ENCODE results near the gene TMEM168. TPM values are rescaled to one million over a fixed set of nuclear protein-coding genes. Genes with fewer than 3 reads are reported as not detected.
A peak's percentile ranks its signal among the peaks of the same experiment; 100 is the strongest.
"Not testable (repeated sequence)": the region's sequence is repeated elsewhere in the genome, so short reads cannot be mapped to it uniquely, and the experiment has no call there.

The TMEM168 gene
- total and polyA plus RNA-seq, 4 experiments from 2014 or later: 3.7 to 31.9 (median 15.9) TPM

DNA sequence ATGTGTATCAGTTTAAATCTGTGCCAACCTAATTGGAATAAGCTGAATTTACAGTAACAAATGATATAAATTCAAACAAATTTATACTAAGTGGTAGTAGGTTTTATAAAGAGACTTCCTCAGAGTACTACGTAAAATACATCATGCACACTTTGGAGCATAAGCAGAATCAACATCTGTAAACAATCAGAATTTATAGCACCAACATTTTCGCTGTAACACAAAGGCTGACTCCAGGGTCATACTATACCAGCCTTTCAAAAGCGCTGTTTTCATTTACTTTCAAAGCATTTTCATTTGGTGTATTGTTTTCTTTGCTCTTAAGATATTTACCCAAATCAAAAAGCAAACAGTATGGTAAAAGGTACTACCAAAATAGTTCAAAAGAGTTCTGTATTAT lies 29.3 kb upstream of the TMEM168 start:
- Histone ChIP-seq H3K27me3 (ENCODE audit: insufficient read depth, low read length) (no peaks in the 10 kb centered on the region), H3K36me3 (ENCODE audit: insufficient read depth, low read length) (no peaks in the 10 kb centered on the region), H3K4me3 (ENCODE audit: low read length in 2 of 2) (no peak overlapping the region), H3K27ac (ENCODE audit: low read depth, low read length) (no peak overlapping the region), H3K9me3 (ENCODE audit: control insufficient read depth in 1 of 2, low read length in 2 of 2) (no peaks in the 10 kb centered on the region), H3K4me1 (ENCODE audit: insufficient read depth, low read length) (no peaks in the 10 kb centered on the region)
- Mint-ChIP-seq H3K27ac (no peak overlapping the region), H3K36me3 (peaks cover 41 to 50% of the 10 kb centered on the region in 2 donors), H3K4me1 (no peaks in the 10 kb centered on the region), H3K27me3 (no peaks in the 10 kb centered on the region), H3K9me3 (peaks cover 0 to 23% (median 12%) of the 10 kb centered on the region in 8 donors), H3K4me3 (no peak overlapping the region)
- CTCF ChIA-PET (ENCODE audit: partially characterized antibody): no interaction called here
- POLR2A ChIA-PET (ENCODE audit: partially characterized antibody): no interaction called here
- no peak for DNase-seq
- intact Hi-C loops (cut with micrococcal nuclease): no loop called here

DNA sequence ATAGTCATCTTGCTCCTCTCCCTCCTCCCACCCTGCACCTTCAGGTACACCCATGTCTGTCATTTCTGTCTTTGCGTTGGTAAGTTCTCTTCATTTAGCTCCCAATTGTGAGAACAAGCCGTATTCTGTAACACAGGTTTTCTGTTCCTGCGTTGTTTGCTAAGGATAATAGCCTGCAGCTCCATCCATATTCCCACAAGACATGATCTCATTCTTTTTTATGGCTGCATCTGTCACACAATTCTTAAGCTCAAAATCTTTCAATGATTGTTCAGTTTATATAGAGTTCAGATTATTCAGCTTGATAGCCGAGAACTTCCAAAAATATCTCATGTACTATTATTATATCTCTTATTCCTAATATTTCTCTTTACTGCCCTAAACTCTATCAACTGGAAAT lies 16.0 kb upstream of the TMEM168 start:
- POLR2A ChIA-PET (ENCODE audit: partially characterized antibody): no interaction called here
- peaks cover 2 to 8% (median 4%) of the 10 kb centered on the region in 8 donors for H3K9me3 Mint-ChIP-seq
- intact Hi-C loops (cut with micrococcal nuclease): no loop called here
- no peak overlapping the region for H3K4me3 Mint-ChIP-seq
- CTCF ChIA-PET (ENCODE audit: partially characterized antibody): no interaction called here
- Histone ChIP-seq H3K4me3 (ENCODE audit: low read length in 2 of 2) (no peak overlapping the region), H3K27ac (ENCODE audit: low read depth, low read length) (no peak overlapping the region), H3K36me3 (ENCODE audit: insufficient read depth, low read length) (no peaks in the 10 kb centered on the region), H3K9me3 (ENCODE audit: control insufficient read depth in 1 of 2, low read length in 2 of 2) (no peaks in the 10 kb centered on the region), H3K4me1 (ENCODE audit: insufficient read depth, low read length) (no peaks in the 10 kb centered on the region), H3K27me3 (ENCODE audit: insufficient read depth, low read length) (no peaks in the 10 kb centered on the region)
- H3K36me3 Mint-ChIP-seq: no peaks in the 10 kb centered on the region
- no peak overlapping the region for H3K27ac Mint-ChIP-seq
- DNase-seq: no peak
- peaks cover 1 to 2% of the 10 kb centered on the region in 2 donors for H3K27me3 Mint-ChIP-seq
- H3K4me1 Mint-ChIP-seq: no peaks in the 10 kb centered on the region

DNA sequence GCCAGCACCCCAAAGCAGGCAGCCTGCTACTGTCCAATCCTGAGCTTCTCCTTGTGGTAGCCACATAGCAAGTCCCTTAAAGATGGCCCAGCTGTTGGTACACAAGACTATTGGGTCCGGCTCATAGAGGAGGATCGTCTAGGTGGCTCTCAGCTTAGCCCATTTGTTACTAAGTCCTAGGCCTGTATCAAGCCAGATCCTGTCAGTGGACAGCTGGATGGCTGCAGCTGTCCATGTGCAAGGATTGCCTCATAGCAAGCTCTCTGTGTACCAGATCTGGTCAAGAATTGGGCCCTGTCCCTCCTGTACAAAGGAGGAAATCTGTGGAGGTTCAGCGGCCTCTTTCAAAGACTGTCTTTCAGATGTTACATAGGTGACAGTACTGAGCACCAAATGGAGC lies 12.2 kb upstream of the TMEM168 start:
- Histone ChIP-seq H3K36me3 (ENCODE audit: insufficient read depth, low read length) (no peaks in the 10 kb centered on the region), H3K4me3 (ENCODE audit: low read length in 2 of 2) (no peak overlapping the region), H3K4me1 (ENCODE audit: insufficient read depth, low read length) (no peaks in the 10 kb centered on the region), H3K27me3 (ENCODE audit: insufficient read depth, low read length) (no peaks in the 10 kb centered on the region), H3K27ac (ENCODE audit: low read depth, low read length) (no peak overlapping the region), H3K9me3 (ENCODE audit: control insufficient read depth in 1 of 2, low read length in 2 of 2) (no peaks in the 10 kb centered on the region)
- ChIA-PET CTCF (ENCODE audit: partially characterized antibody) (no interaction called here), POLR2A (ENCODE audit: partially characterized antibody) (no interaction called here)
- intact Hi-C loops (cut with micrococcal nuclease): no loop called here
- Mint-ChIP-seq H3K9me3 (peaks cover 0 to 2% (median 0%) of the 10 kb centered on the region in 8 donors), H3K4me3 (no peak overlapping the region), H3K36me3 (no peaks in the 10 kb centered on the region), H3K27ac (no peak overlapping the region), H3K27me3 (no peaks in the 10 kb centered on the region), H3K4me1 (no peaks in the 10 kb centered on the region)
- DNase-seq: no peak

DNA sequence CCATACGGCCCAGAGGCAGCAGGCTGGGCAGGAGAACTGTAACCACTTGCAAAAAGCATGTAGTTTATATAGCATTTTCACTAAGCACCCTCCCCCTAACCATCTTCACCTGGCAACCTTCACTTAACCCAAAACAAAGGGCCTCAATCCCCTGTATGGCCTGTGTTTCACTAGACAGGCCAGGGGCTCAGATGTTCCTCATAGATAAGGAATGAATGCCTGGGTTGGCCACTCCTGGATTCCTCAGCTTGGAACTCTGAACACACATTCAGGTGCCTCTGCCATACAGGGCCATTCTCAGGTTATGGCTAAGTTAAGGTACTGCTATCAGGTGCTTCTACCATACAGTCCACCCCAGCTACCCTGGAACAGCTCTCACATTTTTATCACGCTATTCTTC lies 10.3 kb upstream of the TMEM168 start:
- Histone ChIP-seq H3K4me1 (ENCODE audit: insufficient read depth, low read length) (no peaks in the 10 kb centered on the region), H3K27ac (ENCODE audit: low read depth, low read length) (no peak overlapping the region), H3K4me3 (ENCODE audit: low read length in 2 of 2) (no peak overlapping the region), H3K36me3 (ENCODE audit: insufficient read depth, low read length) (no peaks in the 10 kb centered on the region), H3K9me3 (ENCODE audit: control insufficient read depth in 1 of 2, low read length in 2 of 2) (no peaks in the 10 kb centered on the region), H3K27me3 (ENCODE audit: insufficient read depth, low read length) (no peaks in the 10 kb centered on the region)
- Mint-ChIP-seq H3K27me3 (no peaks in the 10 kb centered on the region), H3K4me1 (no peaks in the 10 kb centered on the region), H3K27ac (no peak overlapping the region), H3K36me3 (no peaks in the 10 kb centered on the region), H3K9me3 (peaks cover 0 to 2% (median 0%) of the 10 kb centered on the region in 8 donors), H3K4me3 (no peak overlapping the region)
- ChIA-PET CTCF (ENCODE audit: partially characterized antibody) (no interaction called here), POLR2A (ENCODE audit: partially characterized antibody) (no interaction called here)
- intact Hi-C loops (cut with micrococcal nuclease): no loop called here
- no peak for DNase-seq

DNA sequence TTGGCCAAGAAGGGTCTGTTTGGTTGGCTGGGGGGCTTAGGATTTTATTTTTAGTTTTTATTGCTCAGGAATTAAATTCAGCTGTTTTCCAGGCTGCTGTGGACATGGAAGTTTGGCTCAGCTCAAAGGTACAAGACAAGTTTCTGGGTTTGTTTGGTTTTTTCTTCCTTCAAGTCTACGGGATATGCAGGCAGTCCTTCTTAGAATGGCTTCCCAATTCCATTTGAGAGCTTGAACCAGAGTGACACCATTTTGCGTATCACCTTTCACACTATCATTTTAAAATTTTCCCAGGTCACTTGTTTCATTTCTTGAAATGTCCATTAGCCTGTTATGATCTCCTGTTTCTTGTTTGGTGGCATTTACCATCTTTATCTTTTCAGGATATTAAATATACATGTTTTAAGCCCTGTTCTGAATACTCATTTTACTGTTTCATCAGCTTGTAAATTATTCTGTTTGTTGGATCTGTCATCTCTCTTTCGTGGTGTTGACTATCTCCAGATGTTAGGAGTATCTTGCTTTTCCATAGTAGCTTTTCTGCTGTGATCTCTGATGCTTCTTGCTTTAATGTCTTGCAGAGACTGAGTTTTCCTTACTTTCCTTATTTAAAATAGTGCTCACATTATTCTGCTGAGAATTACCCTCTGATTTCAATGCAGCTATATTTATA lies 9.4 kb upstream of the TMEM168 start:
- Histone ChIP-seq H3K9me3 (ENCODE audit: control insufficient read depth in 1 of 2, low read length in 2 of 2) (no peaks in the 10 kb centered on the region), H3K4me1 (ENCODE audit: insufficient read depth, low read length) (no peaks in the 10 kb centered on the region), H3K27me3 (ENCODE audit: insufficient read depth, low read length) (no peaks in the 10 kb centered on the region), H3K27ac (ENCODE audit: low read depth, low read length) (no peak overlapping the region), H3K4me3 (ENCODE audit: low read length in 2 of 2) (no peak overlapping the region), H3K36me3 (ENCODE audit: insufficient read depth, low read length) (no peaks in the 10 kb centered on the region)
- no peak for DNase-seq
- no peaks in the 10 kb centered on the region for H3K36me3 Mint-ChIP-seq
- peak overlapping the region in 1 of 7 donors; percentile 8 for H3K27ac Mint-ChIP-seq
- CTCF ChIA-PET (ENCODE audit: partially characterized antibody): no interaction called here
- POLR2A ChIA-PET (ENCODE audit: partially characterized antibody): interaction anchor here (1.9 kb wide), 1 partner anchor 140 kb away, joined by 6 read pairs; a partner anchor contains a TSS
- intact Hi-C loops (cut with micrococcal nuclease): no loop called here
- no peaks in the 10 kb centered on the region for H3K4me1 Mint-ChIP-seq
- H3K4me3 Mint-ChIP-seq: no peak overlapping the region
- H3K27me3 Mint-ChIP-seq: no peaks in the 10 kb centered on the region
- H3K9me3 Mint-ChIP-seq: peaks cover 0 to 2% (median 0%) of the 10 kb centered on the region in 8 donors

DNA sequence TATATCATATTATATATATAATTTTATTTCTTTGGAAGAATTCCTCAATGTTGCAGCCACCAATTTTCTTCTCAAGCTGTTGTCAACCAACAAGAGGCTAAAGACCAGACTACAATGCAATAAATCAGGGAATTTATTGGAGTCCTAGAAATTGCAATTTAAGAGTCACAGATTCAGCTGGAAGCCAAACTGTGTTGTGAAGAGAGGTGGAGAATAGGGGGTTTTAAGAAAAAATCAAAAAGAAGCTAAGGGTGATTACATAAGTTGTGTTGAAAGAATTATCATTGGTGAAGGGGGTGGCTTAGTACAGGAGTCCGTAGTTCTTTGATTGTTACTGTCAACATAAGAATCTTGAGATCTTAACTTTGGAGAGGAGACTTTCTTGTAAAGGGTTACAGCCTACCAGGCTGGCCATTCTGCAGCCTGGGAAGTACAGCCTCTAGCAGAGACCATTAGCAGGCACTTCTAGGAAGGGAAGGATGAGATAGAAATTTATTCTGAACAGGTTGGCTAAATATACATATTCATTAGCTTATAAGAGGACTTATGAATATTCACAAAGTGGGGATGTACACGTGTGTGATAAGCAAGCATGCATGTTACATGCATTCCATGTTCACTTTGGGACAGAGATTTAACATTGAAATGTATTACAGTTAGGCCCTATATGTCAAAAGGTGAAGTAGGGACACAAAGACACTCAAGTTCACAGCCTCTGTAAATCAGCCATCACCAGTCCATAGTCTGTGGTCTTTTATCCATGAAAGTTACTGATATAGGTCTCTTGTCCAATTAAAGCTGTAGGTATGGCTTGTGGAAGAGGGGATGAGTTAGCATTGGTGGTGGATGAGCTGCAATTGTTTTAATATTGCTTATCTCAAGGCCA lies 8.3 kb upstream of the TMEM168 start:
- POLR2A ChIA-PET (ENCODE audit: partially characterized antibody): interaction anchor here (0.9 to 1.9 kb wide), 2 partner anchors 8 to 141 kb away, joined by 5 to 6 read pairs; partner anchors contain the start of gene TMEM168
- Mint-ChIP-seq H3K4me1 (no peaks in the 10 kb centered on the region), H3K27ac (no peak overlapping the region), H3K9me3 (peaks cover 0 to 2% (median 0%) of the 10 kb centered on the region in 8 donors), H3K4me3 (no peak overlapping the region), H3K36me3 (no peaks in the 10 kb centered on the region), H3K27me3 (no peaks in the 10 kb centered on the region)
- H3K9me3 ChIP-seq (ENCODE audit: control insufficient read depth in 1 of 2, low read length in 2 of 2): no peaks in the 10 kb centered on the region
- no peak overlapping the region for H3K27ac ChIP-seq (ENCODE audit: low read depth, low read length)
- CTCF ChIA-PET (ENCODE audit: partially characterized antibody): no interaction called here
- no peaks in the 10 kb centered on the region for H3K27me3 ChIP-seq (ENCODE audit: insufficient read depth, low read length)
- peak in 3 of 5 donors; percentile 4 to 12 (median 7) for DNase-seq
- intact Hi-C loops (cut with micrococcal nuclease): no loop called here
- H3K4me3 ChIP-seq (ENCODE audit: low read length in 2 of 2): no peak overlapping the region
- no peaks in the 10 kb centered on the region for H3K36me3 ChIP-seq (ENCODE audit: insufficient read depth, low read length)
- H3K4me1 ChIP-seq (ENCODE audit: insufficient read depth, low read length): no peaks in the 10 kb centered on the region

DNA sequence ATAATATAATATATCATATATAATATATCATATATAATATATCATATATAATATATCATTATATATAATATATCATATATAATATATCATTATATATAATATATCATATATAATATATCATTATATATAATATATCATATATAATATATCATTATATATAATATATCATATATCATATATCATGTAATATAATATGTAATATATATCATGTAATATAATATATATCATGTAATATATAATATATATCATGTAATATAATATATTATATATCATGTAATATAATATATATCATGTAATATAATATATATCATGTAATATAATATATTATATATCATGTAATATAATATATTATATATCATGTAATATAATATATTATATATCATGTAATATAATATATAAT lies 6.4 kb upstream of the TMEM168 start:
- H3K36me3 Mint-ChIP-seq; H3K4me1 Mint-ChIP-seq; H3K27ac ChIP-seq (ENCODE audit: low read depth, low read length); intact Hi-C loops (cut with micrococcal nuclease); H3K4me3 ChIP-seq (ENCODE audit: low read length in 2 of 2); H3K27me3 Mint-ChIP-seq; H3K9me3 ChIP-seq (ENCODE audit: control insufficient read depth in 1 of 2, low read length in 2 of 2); H3K4me1 ChIP-seq (ENCODE audit: insufficient read depth, low read length); H3K27me3 ChIP-seq (ENCODE audit: insufficient read depth, low read length); H3K4me3 Mint-ChIP-seq; CTCF ChIA-PET (ENCODE audit: partially characterized antibody); DNase-seq; H3K36me3 ChIP-seq (ENCODE audit: insufficient read depth, low read length); H3K9me3 Mint-ChIP-seq; H3K27ac Mint-ChIP-seq; POLR2A ChIA-PET (ENCODE audit: partially characterized antibody): not testable (repeated sequence)

Data from CD4-positive, alpha-beta memory T cell (primary cell).